GM19043 (cell line): ENCODE results near the gene ASB4.
"Not testable (repeated sequence)": the region's sequence is repeated elsewhere in the genome, so short reads cannot be mapped to it uniquely, and the experiment has no call there.

Experiments
- ATAC-seq: cut with Tn5 transposase; IDR thresholded peaks from one replicate; pipeline ENCODE4 v1.9.1; 2021; ENCODE audit warnings: low read depth; ENCODE audit not compliant: unreplicated experiment

Gene ASB4

GRCh38 chr7:95485391-95486123, at the start of gene ASB4:
TSS of gene ASB4 (plus strand) at chr7:95485943. CDS start at chr7:95485972, 29 bp downstream.
- ATAC-seq: no peak

- ATAC-seq: no peak
These were observed 49.3 kb upstream of the ASB4 start for GRCh38 chr7:95436407-95436806.

GRCh38 chr7:95440394-95441038, 45.2 kb upstream of the ASB4 start:
- no peak for ATAC-seq

GRCh38 chr7:95441042-95441823, 44.5 kb upstream of the ASB4 start:
- no peak for ATAC-seq

GRCh38 chr7:95444796-95445195, 40.9 kb upstream of the ASB4 start:
- no peak for ATAC-seq

GRCh38 chr7:95446618-95447017, 39.1 kb upstream of the ASB4 start:
- no peak for ATAC-seq

GRCh38 chr7:95454438-95455045, 31.2 kb upstream of the ASB4 start:
- no peak for ATAC-seq

GRCh38 chr7:95457947-95458346, 27.8 kb upstream of the ASB4 start:
- ATAC-seq: no peak

- ATAC-seq: not testable (repeated sequence)
These were observed 25.1 kb upstream of the ASB4 start for GRCh38 chr7:95460653-95461052.

GRCh38 chr7:95467912-95468607, 17.7 kb upstream of the ASB4 start:
- no peak for ATAC-seq

GRCh38 chr7:95469187-95469586, 16.6 kb upstream of the ASB4 start:
- ATAC-seq: no peak

- no peak for ATAC-seq
These were observed 15.9 kb upstream of the ASB4 start for GRCh38 chr7:95469848-95470247.

GRCh38 chr7:95470452-95470851, 15.3 kb upstream of the ASB4 start:
- ATAC-seq: peak; percentile 99

GRCh38 chr7:95471071-95471470, 14.7 kb upstream of the ASB4 start:
- no peak for ATAC-seq

- ATAC-seq: no peak
These were observed 13.1 kb upstream of the ASB4 start for GRCh38 chr7:95472581-95473161.

- no peak for ATAC-seq
These were observed 12.3 kb upstream of the ASB4 start for GRCh38 chr7:95473276-95473985.

GRCh38 chr7:95476072-95476847, 9.5 kb upstream of the ASB4 start:
- no peak for ATAC-seq

GRCh38 chr7:95476904-95477594, 8.7 kb upstream of the ASB4 start:
- ATAC-seq: peak; percentile 64
